ENCODE data around the gene PARP12.

PARP12 gene

DNA sequence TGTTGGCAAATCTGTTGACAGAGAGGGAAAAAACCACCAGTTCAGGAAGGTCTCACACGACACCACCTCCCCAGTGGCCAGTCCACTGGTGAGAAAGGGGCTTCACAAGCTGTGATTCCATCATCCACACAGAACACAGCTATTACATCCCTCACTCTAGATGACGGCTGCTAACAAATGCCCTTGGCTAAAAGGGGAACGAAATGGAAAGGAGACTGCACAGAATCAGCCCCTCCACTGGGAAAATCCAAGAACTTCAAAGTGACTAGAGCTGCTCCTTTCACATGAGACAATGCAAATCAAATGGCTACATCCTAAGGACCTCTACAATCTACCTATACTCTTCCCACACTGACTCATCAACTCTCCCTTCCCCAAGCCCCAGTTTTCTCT is 5.6 kb downstream of the PARP12 start:
- no peak for ATAC-seq (ENCODE audit: insufficient read depth, low read depth)
- peaks cover 42% of the 10 kb centered on the region for H3K4me1 ChIP-seq (ENCODE audit: insufficient read depth, low read length)
- H3K4me2 ChIP-seq (ENCODE audit: insufficient read depth, low read length): no peak overlapping the region
- H3K4me3 ChIP-seq (ENCODE audit: low read depth in 1 of 2, low read length in 2 of 2): no peak overlapping the region
- H3K9me3 ChIP-seq (ENCODE audit: insufficient read depth, low read length, severe bottlenecking): no peaks in the 10 kb centered on the region
- peaks cover 53% of the 10 kb centered on the region for H3K36me3 ChIP-seq (ENCODE audit: insufficient read depth, low read length)
- DNase-seq: no peak
- H3K27me3 ChIP-seq (ENCODE audit: insufficient read depth, low read length, poor library complexity): no peaks in the 10 kb centered on the region
- H3K27ac ChIP-seq (ENCODE audit: low read length): no peak overlapping the region
- H2AFZ ChIP-seq (ENCODE audit: low read depth, low read length): no peak overlapping the region
- H3K9ac ChIP-seq (ENCODE audit: low read depth, low read length): no peak overlapping the region
- TF ChIP-seq EZH2 (IDR thresholded peaks at IDR 0.05; ENCODE audit: borderline replicate concordance, low read depth, low read length, severe bottlenecking) (no peak), CTCF (IDR thresholded peaks at IDR 0.05; ENCODE audit: borderline replicate concordance, extremely low read depth, low read length, poor library complexity, severe bottlenecking) (no peak)
- H4K20me1 ChIP-seq (ENCODE audit: insufficient read depth, low read length): peaks cover 29% of the 10 kb centered on the region
- H3K79me2 ChIP-seq (ENCODE audit: insufficient read depth, low read length): peaks cover 49% of the 10 kb centered on the region

GRCh38 chr7:140056431-140057142 is 6.2 kb downstream of the PARP12 start:
- H3K36me3 ChIP-seq (ENCODE audit: insufficient read depth, low read length): peaks cover 58% of the 10 kb centered on the region
- H3K27me3 ChIP-seq (ENCODE audit: insufficient read depth, low read length, poor library complexity): no peaks in the 10 kb centered on the region
- peaks cover 29% of the 10 kb centered on the region for H4K20me1 ChIP-seq (ENCODE audit: insufficient read depth, low read length)
- H3K9ac ChIP-seq (ENCODE audit: low read depth, low read length): no peak overlapping the region
- no peaks in the 10 kb centered on the region for H3K9me3 ChIP-seq (ENCODE audit: insufficient read depth, low read length, severe bottlenecking)
- H3K79me2 ChIP-seq (ENCODE audit: insufficient read depth, low read length): peaks cover 44% of the 10 kb centered on the region
- H3K27ac ChIP-seq (ENCODE audit: low read length): no peak overlapping the region
- no peak for TF ChIP-seq CTCF (IDR thresholded peaks at IDR 0.05; ENCODE audit: borderline replicate concordance, extremely low read depth, low read length, poor library complexity, severe bottlenecking)
- TF ChIP-seq EZH2 (IDR thresholded peaks at IDR 0.05; ENCODE audit: borderline replicate concordance, low read depth, low read length, severe bottlenecking): no peak
- H3K4me2 ChIP-seq (ENCODE audit: insufficient read depth, low read length): no peak overlapping the region
- H3K4me3 ChIP-seq (ENCODE audit: low read depth in 1 of 2, low read length in 2 of 2): no peak overlapping the region
- ATAC-seq (ENCODE audit: insufficient read depth, low read depth): no peak
- DNase-seq: no peak
- no peak overlapping the region for H2AFZ ChIP-seq (ENCODE audit: low read depth, low read length)
- peaks cover 36% of the 10 kb centered on the region for H3K4me1 ChIP-seq (ENCODE audit: insufficient read depth, low read length)

DNA sequence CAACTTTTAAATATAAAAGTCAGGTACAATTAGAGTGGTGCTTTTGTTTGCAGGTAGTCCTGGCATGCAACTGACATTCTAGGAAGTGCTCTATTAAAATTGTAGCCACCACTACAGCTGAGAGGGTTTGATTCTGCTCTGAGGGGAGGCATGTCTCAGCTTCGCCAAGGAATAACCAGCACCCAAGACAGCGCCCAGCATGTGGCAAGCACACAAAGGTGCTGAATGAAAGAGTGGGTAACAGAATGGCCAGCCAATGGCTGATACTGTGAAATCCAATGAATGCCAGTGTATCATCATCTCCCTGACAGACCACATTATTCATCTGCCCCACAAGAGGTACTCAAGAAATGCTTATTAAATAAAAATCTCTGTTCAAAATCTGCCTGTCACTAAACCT is 6.9 kb downstream of the PARP12 start:
- Histone ChIP-seq H3K9ac (ENCODE audit: low read depth, low read length) (no peak overlapping the region), H3K9me3 (ENCODE audit: insufficient read depth, low read length, severe bottlenecking) (no peaks in the 10 kb centered on the region), H3K79me2 (ENCODE audit: insufficient read depth, low read length) (peaks cover 36% of the 10 kb centered on the region), H3K4me2 (ENCODE audit: insufficient read depth, low read length) (no peak overlapping the region), H2AFZ (ENCODE audit: low read depth, low read length) (no peak overlapping the region), H3K27me3 (ENCODE audit: insufficient read depth, low read length, poor library complexity) (no peaks in the 10 kb centered on the region), H4K20me1 (ENCODE audit: insufficient read depth, low read length) (peaks cover 29% of the 10 kb centered on the region), H3K4me1 (ENCODE audit: insufficient read depth, low read length) (peaks cover 28% of the 10 kb centered on the region), H3K36me3 (ENCODE audit: insufficient read depth, low read length) (peaks cover 60% of the 10 kb centered on the region), H3K4me3 (ENCODE audit: low read depth in 1 of 2, low read length in 2 of 2) (no peak overlapping the region), H3K27ac (ENCODE audit: low read length) (no peak overlapping the region)
- DNase-seq (no peak), ATAC-seq (ENCODE audit: insufficient read depth, low read depth) (no peak)
- TF ChIP-seq CTCF (IDR thresholded peaks at IDR 0.05; ENCODE audit: borderline replicate concordance, extremely low read depth, low read length, poor library complexity, severe bottlenecking) (no peak), EZH2 (IDR thresholded peaks at IDR 0.05; ENCODE audit: borderline replicate concordance, low read depth, low read length, severe bottlenecking) (no peak)
